ENCODE results near the gene HNRNPL.
"Not testable (repeated sequence)": the region's sequence is repeated elsewhere in the genome, so short reads cannot be mapped to it uniquely, and the experiment has no call there.

The HNRNPL gene

GRCh38 chr19:38869836-38870607 lies 20.2 kb upstream of the HNRNPL start:
- DNase-seq (ENCODE audit: low read depth in 2 of 2): peak; percentile 84 to 92

- peak in 1 of 2 donors; percentile 33 for DNase-seq (ENCODE audit: low read depth in 2 of 2)
These were observed 19.5 kb upstream of the HNRNPL start for GRCh38 chr19:38869160-38869835.

DNA sequence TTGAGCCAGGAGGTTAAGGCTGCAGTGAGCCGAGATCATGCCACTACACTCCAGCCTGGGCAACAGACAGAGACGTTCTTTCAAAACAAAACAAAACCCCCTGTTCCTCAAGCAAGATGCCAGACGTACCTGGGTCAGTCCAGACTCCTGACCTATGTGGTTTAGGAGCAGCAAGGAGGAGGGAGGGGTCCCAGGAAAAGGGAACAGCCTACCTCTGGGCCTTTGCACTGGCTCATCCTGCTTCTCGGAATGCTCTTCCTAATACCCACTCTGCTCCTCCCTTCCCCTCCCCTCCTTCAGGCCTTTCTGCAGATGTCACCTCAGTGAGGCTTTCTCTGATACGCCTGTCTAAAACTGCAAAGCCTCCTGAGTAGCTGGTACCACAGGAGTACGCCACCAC lies 18.8 kb upstream of the HNRNPL start:
- no peak for DNase-seq (ENCODE audit: low read depth in 2 of 2)

DNA sequence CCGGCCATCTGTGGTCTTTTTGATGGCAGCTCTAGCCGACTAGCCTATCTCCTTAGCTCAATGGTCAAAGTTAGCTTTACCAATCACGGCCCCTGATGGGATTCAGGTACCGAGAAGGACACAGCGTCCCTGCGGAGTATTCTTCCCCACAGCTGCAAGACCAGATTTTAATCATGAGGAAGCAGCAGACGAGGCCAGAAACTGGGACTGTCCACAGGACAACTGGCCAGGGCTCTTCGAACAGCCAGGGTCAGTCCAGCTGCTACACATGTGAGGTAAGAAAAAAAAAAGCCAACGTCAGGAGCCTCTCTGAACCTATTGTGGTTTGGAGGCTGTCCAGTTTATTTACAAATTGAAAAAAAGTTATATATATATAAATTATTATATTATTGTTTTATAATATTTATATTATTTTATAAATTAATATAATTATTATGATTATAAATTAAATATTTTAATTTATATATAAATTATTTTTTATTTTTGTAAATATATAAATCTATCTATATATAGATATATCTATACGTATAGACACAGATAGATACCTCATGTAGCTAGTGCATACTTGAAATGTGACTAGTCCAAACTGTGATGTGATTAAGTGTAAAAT lies 17.5 kb upstream of the HNRNPL start:
- DNase-seq (ENCODE audit: low read depth in 2 of 2): no peak

DNA sequence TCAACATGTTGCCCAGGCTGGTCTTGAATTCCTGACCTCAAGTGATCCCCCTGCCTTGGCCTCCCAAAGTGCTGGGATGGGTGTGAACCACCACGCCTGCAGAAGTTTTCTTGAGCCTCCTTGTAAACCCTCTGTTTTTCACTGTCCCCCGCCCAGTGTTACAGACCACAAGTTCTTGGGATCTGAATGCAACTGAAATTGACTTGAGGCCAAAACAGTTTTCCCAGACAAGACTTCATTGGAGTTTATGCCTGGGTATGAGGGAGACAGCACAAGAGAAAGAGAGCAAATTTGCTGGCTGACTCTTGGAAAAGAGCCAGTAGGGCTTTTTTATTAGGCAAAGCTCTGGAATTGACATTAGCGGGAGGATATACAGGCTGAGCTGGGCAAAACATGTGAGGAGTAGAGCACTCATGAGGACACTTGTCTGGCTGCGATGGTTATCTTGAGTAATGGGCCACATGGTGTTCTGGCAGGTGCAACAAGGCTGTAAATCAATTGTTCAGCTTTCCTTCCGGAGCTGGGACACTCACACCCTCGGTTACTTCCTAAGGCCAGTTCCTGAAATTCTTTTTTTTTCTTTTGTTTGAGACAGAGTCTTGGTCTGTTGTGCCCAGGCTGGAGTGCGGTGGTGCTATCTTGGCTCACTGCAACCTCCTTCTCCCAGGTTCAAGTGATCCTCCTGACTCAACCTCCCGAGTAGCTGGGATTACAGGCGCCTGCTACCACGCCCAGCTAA lies 12.7 kb upstream of the HNRNPL start:
- DNase-seq (ENCODE audit: low read depth in 2 of 2): no peak

- DNase-seq (ENCODE audit: low read depth in 2 of 2): no peak
These were observed 11.6 kb upstream of the HNRNPL start for GRCh38 chr19:38861368-38861767.

DNA sequence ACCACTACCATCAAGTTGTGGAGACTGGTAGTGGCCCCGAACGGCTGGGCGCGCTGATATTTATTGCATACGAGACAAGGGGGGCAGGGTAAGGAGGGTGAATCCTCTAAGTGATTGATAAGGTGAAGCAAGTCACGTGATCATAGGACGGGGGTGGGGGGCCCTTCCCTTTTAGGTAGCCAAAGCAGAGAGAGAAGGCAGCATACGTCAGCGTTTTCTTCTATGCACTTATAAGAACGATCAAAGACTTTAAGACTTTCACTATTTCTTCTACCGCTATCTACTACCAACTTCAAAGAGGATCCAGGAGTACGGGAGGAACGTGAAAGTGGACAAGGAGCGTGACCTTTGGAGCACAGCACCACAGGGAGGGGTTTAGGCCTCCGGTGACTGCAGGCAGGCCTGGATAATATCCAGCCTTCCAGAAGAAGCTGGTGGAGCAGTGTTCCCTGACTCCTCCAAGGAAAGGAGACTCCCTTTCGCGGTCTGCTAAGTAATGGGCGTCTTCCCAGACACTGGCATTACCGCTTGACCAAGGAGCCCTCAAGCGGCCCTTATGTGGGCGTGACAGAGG lies 9.9 kb upstream of the HNRNPL start:
- not testable (repeated sequence) for DNase-seq (ENCODE audit: low read depth in 2 of 2)

- no peak for DNase-seq (ENCODE audit: low read depth in 2 of 2)
These were observed 7.0 kb upstream of the HNRNPL start for GRCh38 chr19:38856813-38857212.

GRCh38 chr19:38855751-38856150 lies 6.0 kb upstream of the HNRNPL start:
- DNase-seq (ENCODE audit: low read depth in 2 of 2): not testable (repeated sequence)

- DNase-seq (ENCODE audit: low read depth in 2 of 2): not testable (repeated sequence)
These were observed 5.2 kb upstream of the HNRNPL start for GRCh38 chr19:38854961-38855360.

DNA sequence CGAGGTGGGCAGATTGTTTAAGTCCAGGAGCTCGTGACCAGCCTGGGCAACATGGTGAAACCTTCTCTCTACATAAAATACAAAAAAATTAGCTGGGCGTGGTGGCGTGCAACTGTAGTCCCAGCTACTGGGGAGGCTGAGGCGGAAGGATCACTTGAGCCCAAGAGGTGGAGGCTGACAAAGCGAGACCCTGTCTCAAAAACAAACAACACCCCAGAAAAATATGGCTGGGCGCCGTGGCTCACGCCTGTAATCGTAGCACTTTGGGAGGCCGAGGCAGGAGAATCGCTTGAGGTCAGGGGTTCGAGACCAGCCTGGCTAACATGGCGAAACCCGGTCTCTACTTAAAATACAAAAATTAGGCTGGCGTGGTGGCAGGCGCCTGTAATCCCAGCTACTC lies 3.4 kb upstream of the HNRNPL start:
- no peak for DNase-seq (ENCODE audit: low read depth in 2 of 2)

GRCh38 chr19:38852231-38853044 lies 2.7 kb upstream of the HNRNPL start:
- DNase-seq (ENCODE audit: low read depth in 2 of 2): peak; percentile 55 to 60

DNA sequence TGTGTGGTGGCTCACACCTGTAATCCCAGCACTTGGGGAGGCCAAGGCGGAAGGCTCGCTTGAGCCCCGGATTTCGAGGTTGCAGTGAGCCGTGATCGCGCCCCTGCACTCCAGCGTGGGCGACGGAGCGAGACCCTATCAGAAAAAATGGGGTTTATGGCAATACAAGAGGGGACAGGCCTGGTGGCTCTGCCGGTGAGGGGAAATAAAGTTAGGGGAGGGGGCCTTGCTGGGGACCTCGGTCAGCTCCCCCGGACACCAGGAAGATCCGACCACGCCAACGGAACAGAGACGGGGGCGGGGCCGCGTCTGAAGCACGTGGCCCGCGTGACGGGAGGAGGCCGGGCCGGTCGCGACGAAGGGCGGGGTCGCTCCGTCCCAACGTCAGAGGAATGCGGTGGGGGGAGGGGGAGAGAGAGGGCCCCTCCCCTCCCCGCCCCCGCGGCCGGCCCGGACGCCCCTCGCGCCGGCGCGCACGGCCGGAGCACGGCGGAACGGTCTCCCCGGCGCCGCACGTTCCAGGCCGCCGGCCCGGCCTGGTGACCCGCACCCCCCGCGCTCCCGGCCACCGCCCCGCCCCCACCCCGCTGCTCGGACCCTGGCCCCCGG lies 1.9 kb upstream of the HNRNPL start:
- DNase-seq (ENCODE audit: low read depth in 2 of 2): peak; percentile 83 to 89

DNA sequence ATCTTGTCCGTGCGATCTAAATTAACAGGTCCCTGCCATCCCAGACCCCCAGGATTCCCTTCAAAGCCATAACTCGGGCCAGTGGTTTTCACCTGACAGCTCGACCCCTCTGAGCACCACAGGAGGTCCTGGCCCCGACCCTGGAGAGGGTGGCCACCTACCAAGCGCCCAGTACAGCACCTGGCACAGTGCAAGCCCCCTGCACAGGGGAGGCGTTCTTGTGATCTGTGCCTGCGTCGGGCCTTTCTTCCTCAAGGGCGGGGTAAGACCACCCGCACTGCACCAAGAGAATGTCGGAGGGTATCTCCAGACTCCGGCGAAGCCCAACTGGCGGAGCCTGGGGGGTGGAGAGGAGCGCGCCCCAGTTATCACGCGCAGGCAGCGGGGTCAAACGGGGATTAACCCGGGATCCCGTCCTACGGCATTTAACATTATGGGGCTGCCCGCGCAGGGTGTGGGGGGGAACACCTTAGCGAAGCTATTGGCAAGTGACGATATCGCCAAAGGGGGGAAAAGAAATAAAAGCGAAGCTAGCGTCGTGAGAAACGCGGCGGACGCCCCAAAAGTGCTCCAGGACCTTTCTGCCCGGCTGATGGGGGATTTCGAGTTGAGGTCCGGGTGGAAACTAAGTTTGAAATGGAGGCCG lies 1.3 kb upstream of the HNRNPL start:
- DNase-seq (ENCODE audit: low read depth in 2 of 2): no peak

DNA sequence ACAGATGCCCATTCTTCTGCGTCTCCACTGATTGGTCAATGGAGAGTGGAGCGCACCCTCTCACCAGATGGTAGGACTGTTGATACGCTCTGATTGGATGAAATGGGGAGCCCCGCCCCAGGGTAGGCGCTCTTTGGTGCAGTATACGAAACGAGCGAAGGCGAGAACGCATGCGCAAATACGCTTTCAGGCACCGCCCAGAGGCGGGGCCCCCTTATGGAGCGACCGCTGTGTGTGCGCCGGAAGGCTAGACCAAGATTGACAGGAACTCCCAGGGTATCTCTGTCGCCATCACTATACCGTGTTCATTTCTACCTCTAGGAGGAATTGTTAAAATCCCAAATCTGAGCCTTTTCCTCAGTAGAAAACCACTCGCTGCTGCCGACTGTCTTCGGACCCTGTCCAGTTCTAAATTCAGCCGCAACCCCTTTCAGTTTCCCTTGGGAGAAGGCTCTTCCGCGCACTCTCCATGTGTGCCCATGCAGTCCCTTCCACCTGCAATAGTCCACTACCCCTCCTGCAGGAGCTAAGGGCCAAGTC lies 720 bp upstream of the HNRNPL start:
- peak; percentile 98 to 99 for DNase-seq (ENCODE audit: low read depth in 2 of 2)

DNA sequence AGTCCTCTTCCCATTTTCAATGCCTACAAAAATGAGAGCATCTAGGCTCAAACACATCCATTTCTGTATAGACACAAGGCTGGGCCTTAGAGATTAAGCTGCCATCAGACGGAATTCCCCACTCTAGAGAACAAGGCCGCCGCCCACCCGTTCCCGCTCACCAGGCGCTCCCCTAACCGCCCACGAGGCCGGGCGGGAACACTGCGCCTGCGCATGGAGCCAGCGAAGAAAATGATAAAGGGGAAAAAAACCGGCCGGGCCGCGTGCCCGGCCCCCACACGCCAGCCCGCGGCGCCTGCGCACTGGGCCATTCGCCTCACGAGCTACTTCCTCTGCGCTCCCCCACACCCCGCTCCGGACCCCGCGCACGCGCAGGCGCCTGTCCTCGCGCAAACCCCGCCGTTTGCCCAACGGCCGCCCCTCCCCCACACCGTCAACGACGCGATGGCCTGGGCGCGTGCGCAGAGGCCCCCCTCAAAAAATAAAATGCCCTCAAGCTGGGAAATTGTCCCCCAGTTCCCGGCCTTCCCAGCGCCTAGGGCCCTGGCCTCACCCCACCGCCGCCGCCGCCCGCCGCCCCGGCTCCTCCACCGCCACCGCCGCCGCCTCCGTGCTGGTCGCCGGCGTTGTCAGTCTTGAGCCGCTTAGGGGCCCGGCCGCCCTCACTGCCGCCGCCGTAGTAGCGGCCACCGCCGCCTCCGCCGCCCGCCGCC lies 483 bp downstream of the HNRNPL start:
- DNase-seq (ENCODE audit: low read depth in 2 of 2): peak; percentile 97 to 99

GRCh38 chr19:38848299-38849146 lies 1.3 kb downstream of the HNRNPL start:
- no peak for DNase-seq (ENCODE audit: low read depth in 2 of 2)

GRCh38 chr19:38846097-38846496 lies 3.7 kb downstream of the HNRNPL start:
- no peak for DNase-seq (ENCODE audit: low read depth in 2 of 2)
